ENCODE data around the gene SEC14L3.

DNA sequence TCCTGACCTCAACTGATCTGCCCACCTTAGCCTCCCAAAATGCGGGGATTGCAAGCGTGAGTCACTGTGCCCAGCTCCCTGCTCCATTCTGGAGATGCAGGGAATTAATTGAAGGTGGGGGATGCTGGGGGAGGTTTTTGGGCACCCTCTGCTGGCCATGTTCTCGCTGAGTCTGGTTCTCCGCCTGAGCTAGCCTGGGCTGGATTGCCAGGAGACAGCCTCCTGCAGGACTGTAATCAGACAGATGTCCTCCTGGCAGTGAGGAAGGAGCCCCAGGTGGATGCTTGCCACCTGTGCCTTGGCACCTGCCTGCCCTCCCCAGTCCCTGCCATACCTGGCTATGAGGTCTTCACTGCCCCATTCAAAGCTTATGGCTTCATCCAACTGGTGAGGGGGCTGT lies 40.9 kb downstream of the SEC14L3 start:
- TF ChIP-seq, protein P1, sequence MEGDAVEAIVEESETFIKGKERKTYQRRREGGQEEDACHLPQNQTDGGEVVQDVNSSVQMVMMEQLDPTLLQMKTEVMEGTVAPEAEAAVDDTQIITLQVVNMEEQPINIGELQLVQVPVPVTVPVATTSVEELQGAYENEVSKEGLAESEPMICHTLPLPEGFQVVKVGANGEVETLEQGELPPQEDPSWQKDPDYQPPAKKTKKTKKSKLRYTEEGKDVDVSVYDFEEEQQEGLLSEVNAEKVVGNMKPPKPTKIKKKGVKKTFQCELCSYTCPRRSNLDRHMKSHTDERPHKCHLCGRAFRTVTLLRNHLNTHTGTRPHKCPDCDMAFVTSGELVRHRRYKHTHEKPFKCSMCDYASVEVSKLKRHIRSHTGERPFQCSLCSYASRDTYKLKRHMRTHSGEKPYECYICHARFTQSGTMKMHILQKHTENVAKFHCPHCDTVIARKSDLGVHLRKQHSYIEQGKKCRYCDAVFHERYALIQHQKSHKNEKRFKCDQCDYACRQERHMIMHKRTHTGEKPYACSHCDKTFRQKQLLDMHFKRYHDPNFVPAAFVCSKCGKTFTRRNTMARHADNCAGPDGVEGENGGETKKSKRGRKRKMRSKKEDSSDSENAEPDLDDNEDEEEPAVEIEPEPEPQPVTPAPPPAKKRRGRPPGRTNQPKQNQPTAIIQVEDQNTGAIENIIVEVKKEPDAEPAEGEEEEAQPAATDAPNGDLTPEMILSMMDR (IDR thresholded peaks at IDR 0.05), result no peak
- TF ChIP-seq POLR2AphosphoS5 (IDR thresholded peaks at IDR 0.05; ENCODE audit: insufficient read depth in 1 of 2, low read depth in 1 of 2), result no peak
